ENCODE measurements around the gene RAB27A. TPM values are rescaled to one million over a fixed set of nuclear protein-coding genes. Genes with fewer than 3 reads are reported as not detected.
A peak's percentile ranks its signal among the peaks of the same experiment; 100 is the strongest.
"Not testable (repeated sequence)": the region's sequence is repeated elsewhere in the genome, so short reads cannot be mapped to it uniquely, and the experiment has no call there.

RAB27A gene
- total and polyA plus RNA-seq, 2 donors from 2014 or later: 10.1 to 45.8 TPM

DNA sequence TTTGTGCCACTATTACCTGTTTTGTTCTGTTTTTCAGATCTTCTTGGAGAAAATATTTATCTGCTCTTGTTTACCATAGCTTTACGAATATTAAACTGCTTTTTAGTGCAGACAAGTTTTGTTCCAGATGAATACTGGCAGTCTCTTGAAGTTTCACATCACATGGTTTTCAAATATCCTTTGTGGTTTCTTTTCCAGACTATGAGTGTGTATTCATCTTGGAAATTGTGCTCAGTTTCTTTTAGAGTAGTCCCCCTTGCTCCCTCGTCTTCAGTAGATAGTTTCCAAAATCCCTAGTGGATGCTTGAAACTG is 30.6 kb upstream of the RAB27A start:
- Histone ChIP-seq H3K27me3 (ENCODE audit: control insufficient read depth, insufficient read depth, low read length) (no peaks in the 10 kb centered on the region), H3K4me1 (ENCODE audit: control insufficient read depth in 2 of 3, insufficient read depth in 2 of 3, low read depth in 1 of 3, low read length in 3 of 3) (peaks cover 0 to 7% (median 3%) of the 10 kb centered on the region in 3 donors), H3K36me3 (ENCODE audit: control insufficient read depth in 2 of 3, insufficient read depth in 3 of 3, low read length in 3 of 3) (no peaks in the 10 kb centered on the region), H3K9ac (ENCODE audit: low read length in 3 of 3) (peak overlapping the region in 1 of 3 donors; percentile 10), H3K27ac (ENCODE audit: low read depth in 2 of 2, low read length in 2 of 2) (no peak overlapping the region), H3K9me3 (ENCODE audit: control insufficient read depth in 2 of 3, insufficient read depth in 1 of 3, low read length in 3 of 3) (no peaks in the 10 kb centered on the region), H3K4me3 (ENCODE audit: low read length in 3 of 3) (peak overlapping the region in 2 of 3 donors; percentile 36 to 100)
- FAIRE-seq (no peak), DNase-seq (no peak)
- intact Hi-C loops (cut with DNase I): no loop called here
- no peak for TF ChIP-seq CTCF (IDR thresholded peaks at IDR 0.05; ENCODE audit: borderline replicate concordance, extremely low read depth, insufficient read depth)

GRCh38 chr15:55319537-55320237 is 30.1 kb upstream of the RAB27A start:
- FAIRE-seq (no peak), DNase-seq (peak in 1 of 5 donors; percentile 17)
- Histone ChIP-seq H3K27ac (ENCODE audit: low read depth in 2 of 2, low read length in 2 of 2) (peak overlapping the region in 1 of 2 donors; percentile 94), H3K27me3 (ENCODE audit: control insufficient read depth, insufficient read depth, low read length) (no peaks in the 10 kb centered on the region), H3K4me3 (ENCODE audit: low read length in 3 of 3) (peak overlapping the region; percentile 96 to 100 (median 100)), H3K36me3 (ENCODE audit: control insufficient read depth in 2 of 3, insufficient read depth in 3 of 3, low read length in 3 of 3) (no peaks in the 10 kb centered on the region), H3K9ac (ENCODE audit: low read length in 3 of 3) (peak overlapping the region; percentile 93 to 99 (median 99)), H3K4me1 (ENCODE audit: control insufficient read depth in 2 of 3, insufficient read depth in 2 of 3, low read depth in 1 of 3, low read length in 3 of 3) (peaks cover 0 to 7% (median 3%) of the 10 kb centered on the region in 3 donors), H3K9me3 (ENCODE audit: control insufficient read depth in 2 of 3, insufficient read depth in 1 of 3, low read length in 3 of 3) (no peaks in the 10 kb centered on the region)
- no peak for TF ChIP-seq CTCF (IDR thresholded peaks at IDR 0.05; ENCODE audit: borderline replicate concordance, extremely low read depth, insufficient read depth)
- intact Hi-C loops (cut with DNase I): no loop called here

DNA sequence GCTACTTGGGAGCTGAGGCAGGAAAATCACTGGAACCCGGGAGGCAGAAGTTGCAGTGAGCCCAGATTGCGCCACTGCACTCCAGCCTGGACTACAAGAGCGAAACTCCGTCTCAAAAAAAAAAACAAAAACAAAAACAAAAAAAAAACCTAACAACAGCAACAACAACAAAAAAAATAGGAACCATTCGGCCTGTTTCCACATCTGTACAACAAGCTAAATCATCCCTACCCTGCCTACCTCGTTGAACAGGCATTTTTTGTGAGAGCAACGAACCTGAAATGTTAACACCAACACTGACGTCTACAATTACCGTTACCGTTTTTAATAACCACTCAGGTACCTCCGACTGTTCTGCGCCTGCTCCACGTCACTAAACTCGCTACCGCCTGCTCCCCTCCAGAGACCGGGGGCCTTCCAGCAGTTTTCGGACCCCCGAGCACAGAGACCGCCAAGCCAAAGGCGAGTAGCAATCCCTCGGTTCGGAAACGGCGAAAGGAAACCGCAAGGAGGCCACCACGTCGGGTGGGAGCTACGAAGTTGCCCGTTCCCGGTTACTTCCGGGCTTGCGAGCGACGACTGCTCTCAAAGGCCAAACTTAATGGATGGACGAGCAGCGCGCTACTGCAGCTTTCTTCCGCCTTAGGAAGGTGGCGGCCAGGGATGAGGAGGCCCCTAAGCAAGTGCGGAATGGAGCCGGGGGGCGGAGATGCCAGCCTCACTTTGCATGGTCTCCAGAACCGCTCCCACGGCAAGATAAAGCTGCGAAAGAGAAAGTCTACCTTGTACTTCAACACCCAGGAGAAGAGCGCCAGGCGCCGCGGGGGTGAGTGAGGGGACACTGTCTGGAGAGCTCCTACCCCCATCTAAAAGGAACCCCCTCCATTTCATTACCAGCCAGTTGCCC is 29.2 kb upstream of the RAB27A start, which contains the start of the genes PIGB and PIGBOS1:
TSS of gene PIGB (plus strand) at position 635 of the 907 bp plus-strand sequence. CDS start at position 664, 29 bp downstream.
TSS of gene PIGBOS1 (minus strand) at position 536 of the 907 bp plus-strand sequence. CDS start 1,331 bp downstream, outside the sequence.
- FAIRE-seq (no peak), DNase-seq (peak; percentile 92 to 96 (median 95))
- no peak for TF ChIP-seq CTCF (IDR thresholded peaks at IDR 0.05; ENCODE audit: borderline replicate concordance, extremely low read depth, insufficient read depth)
- H3K9ac ChIP-seq (ENCODE audit: low read length in 3 of 3): peak within 1 kb of the TSS; percentile 93 to 99 (median 99)
- peak within 1 kb of the TSS; percentile 90 to 94 for H3K27ac ChIP-seq (ENCODE audit: low read depth in 2 of 2, low read length in 2 of 2)
- no peaks in the 10 kb centered on the region for H3K36me3 ChIP-seq (ENCODE audit: control insufficient read depth in 2 of 3, insufficient read depth in 3 of 3, low read length in 3 of 3)
- no peaks in the 10 kb centered on the region for H3K27me3 ChIP-seq (ENCODE audit: control insufficient read depth, insufficient read depth, low read length)
- H3K9me3 ChIP-seq (ENCODE audit: control insufficient read depth in 2 of 3, insufficient read depth in 1 of 3, low read length in 3 of 3): no peaks in the 10 kb centered on the region
- peak within 1 kb of the TSS; percentile 96 to 100 (median 100) for H3K4me3 ChIP-seq (ENCODE audit: low read length in 3 of 3)
- intact Hi-C loops (cut with DNase I): no loop called here
- peaks cover 0 to 7% (median 3%) of the 10 kb centered on the region in 3 donors for H3K4me1 ChIP-seq (ENCODE audit: control insufficient read depth in 2 of 3, insufficient read depth in 2 of 3, low read depth in 1 of 3, low read length in 3 of 3)

DNA sequence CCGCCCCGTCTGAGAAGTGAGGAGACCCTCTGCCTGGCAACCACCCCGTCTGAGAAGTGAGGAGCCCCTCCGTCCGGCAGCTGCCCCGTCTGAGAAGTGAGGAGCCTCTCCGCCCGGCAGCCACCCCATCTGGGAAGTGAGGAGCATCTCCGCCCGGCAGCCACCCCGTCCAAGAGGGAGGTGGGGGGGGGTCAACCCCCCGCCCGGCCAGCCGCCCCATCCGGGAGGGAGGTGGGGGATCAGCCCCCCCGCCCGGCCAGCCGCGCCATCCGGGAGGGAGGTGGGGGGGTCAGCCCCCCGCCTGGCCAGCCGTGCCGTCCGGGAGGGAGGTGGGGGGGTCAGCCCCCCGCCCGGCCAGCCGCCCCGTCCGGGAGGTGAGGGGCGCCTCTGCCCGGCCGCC is 13.2 kb upstream of the RAB27A start:
- H3K36me3 ChIP-seq (ENCODE audit: control insufficient read depth in 2 of 3, insufficient read depth in 3 of 3, low read length in 3 of 3); H3K9me3 ChIP-seq (ENCODE audit: control insufficient read depth in 2 of 3, insufficient read depth in 1 of 3, low read length in 3 of 3); DNase-seq; H3K4me1 ChIP-seq (ENCODE audit: control insufficient read depth in 2 of 3, insufficient read depth in 2 of 3, low read depth in 1 of 3, low read length in 3 of 3); H3K9ac ChIP-seq (ENCODE audit: low read length in 3 of 3); FAIRE-seq; H3K27ac ChIP-seq (ENCODE audit: low read depth in 2 of 2, low read length in 2 of 2); H3K27me3 ChIP-seq (ENCODE audit: control insufficient read depth, insufficient read depth, low read length); H3K4me3 ChIP-seq (ENCODE audit: low read length in 3 of 3); intact Hi-C loops (cut with DNase I): not testable (repeated sequence)
